Cardiac muscle cell (in vitro differentiated cells and primary cell): Measurements from ENCODE around the gene CNTNAP4. TPM values are rescaled to one million over a fixed set of nuclear protein-coding genes. Genes with fewer than 3 reads are reported as not detected.

Experiments used
- DNase-seq, 2 donors: peaks; one replicate each; pipeline versions ENCODE4 v3.0.0 to v3.0.0-alpha.2; 2010 to 2017; ENCODE audit warnings: low read depth in 1 of 2, low spot score in 1 of 2
- H3K27ac ChIP-seq: fragments of 200-600 bp; sonication (generic); 2 replicates; pipeline ENCODE4 v1.5.1; 2016
- H3K27me3 ChIP-seq: fragments of 200-600 bp; sonication (generic); 2 replicates; pipeline ENCODE4 v1.6.0; 2016; ENCODE audit warnings: control low read depth
- H3K36me3 ChIP-seq: fragments of 200-600 bp; sonication (generic); 2 replicates; pipeline ENCODE4 v1.5.1; 2016; ENCODE audit warnings: control low read depth
- H3K4me1 ChIP-seq: fragments of 200-600 bp; sonication (generic); 2 replicates; pipeline ENCODE4 v1.8.1; 2017; ENCODE audit warnings: low read depth, mild to moderate bottlenecking, mixed run types
- H3K4me3 ChIP-seq: fragments of 200-600 bp; sonication (generic); 2 replicates; pipeline ENCODE4 v1.5.1; 2016; ENCODE audit warnings: mild to moderate bottlenecking
- H3K9me3 ChIP-seq: fragments of 200-600 bp; sonication (generic); 2 replicates; pipeline ENCODE4 v1.5.1; 2017; ENCODE audit warnings: low read depth, mild to moderate bottlenecking, control low read depth
- CTCF ChIP-seq: IDR thresholded peaks from 2 replicates; pipeline ENCODE4 v1.5.1; 2012; ENCODE audit warnings: low read depth, mild to moderate bottlenecking, low read length
- polyA plus RNA-seq: library from polyadenylated mRNA; unstranded; fragments of >200 nt; fragmentation: Nextera tagmentation; extraction: Ambion mirVana; gene quantifications from 2 replicates; pipeline ENCODE4 v1.2.1, GENCODE V29; 2016
- total RNA-seq: library from RNA; depleted of rRNA; stranded (reverse); fragments of >200 nt; gene quantifications from 2 replicates; pipeline ENCODE4 v1.2.3, GENCODE V29; 2016

Gene CNTNAP4
- total and polyA plus RNA-seq, 2 experiments from 2014 or later, result 1.1 TPM; not detected in 1

- H3K27me3 ChIP-seq, result no peaks in the 10 kb centered on the region
- DNase-seq, result no peak
- H3K4me3 ChIP-seq, result no peak overlapping the region
- H3K36me3 ChIP-seq, result no peaks in the 10 kb centered on the region
- H3K27ac ChIP-seq, result no peak overlapping the region
- H3K4me1 ChIP-seq, result no peaks in the 10 kb centered on the region
- no peaks in the 10 kb centered on the region for H3K9me3 ChIP-seq
- no peak for TF ChIP-seq CTCF
Observed at GRCh38 chr16:76464955-76465620, 187.9 kb downstream of the CNTNAP4 start.

- Histone ChIP-seq H3K27ac (no peak overlapping the region), H3K4me3 (no peak overlapping the region), H3K4me1 (no peaks in the 10 kb centered on the region), H3K27me3 (no peaks in the 10 kb centered on the region), H3K9me3 (no peaks in the 10 kb centered on the region), H3K36me3 (no peaks in the 10 kb centered on the region)
- TF ChIP-seq CTCF, result no peak
- no peak for DNase-seq
Observed at GRCh38 chr16:76466871-76467270, 189.7 kb downstream of the CNTNAP4 start.

GRCh38 chr16:76474048-76474447 lies 196.8 kb downstream of the CNTNAP4 start:
- DNase-seq, result no peak
- Histone ChIP-seq H3K4me1 (no peaks in the 10 kb centered on the region), H3K27me3 (peaks cover 3% of the 10 kb centered on the region), H3K36me3 (no peaks in the 10 kb centered on the region), H3K4me3 (no peak overlapping the region), H3K9me3 (no peaks in the 10 kb centered on the region), H3K27ac (no peak overlapping the region)
- TF ChIP-seq CTCF, result no peak

- Histone ChIP-seq H3K4me1 (no peaks in the 10 kb centered on the region), H3K36me3 (no peaks in the 10 kb centered on the region), H3K4me3 (no peak overlapping the region), H3K9me3 (no peaks in the 10 kb centered on the region), H3K27me3 (peaks cover 3% of the 10 kb centered on the region), H3K27ac (no peak overlapping the region)
- TF ChIP-seq CTCF, result no peak
- DNase-seq, result no peak
Observed at GRCh38 chr16:76478105-76478504, 200.9 kb downstream of the CNTNAP4 start.

- no peaks in the 10 kb centered on the region for H3K27me3 ChIP-seq
- DNase-seq, result no peak
- no peaks in the 10 kb centered on the region for H3K36me3 ChIP-seq
- no peak overlapping the region for H3K27ac ChIP-seq
- no peaks in the 10 kb centered on the region for H3K4me1 ChIP-seq
- no peak overlapping the region for H3K4me3 ChIP-seq
- no peaks in the 10 kb centered on the region for H3K9me3 ChIP-seq
- TF ChIP-seq CTCF, result no peak
Observed at GRCh38 chr16:76483307-76483909, 206.2 kb downstream of the CNTNAP4 start.
